HG03432 (cell line): ENCODE measurements around the gene PPAN.
A peak's percentile ranks its signal among the peaks of the same experiment; 100 is the strongest.

Experiments
- ATAC-seq: cut with Tn5 transposase; IDR thresholded peaks from one replicate; pipeline ENCODE4 v1.9.1; 2021; ENCODE audit warnings: mild to moderate bottlenecking, moderate library complexity; ENCODE audit not compliant: unreplicated experiment

The PPAN gene

GRCh38 chr19:10106100-10106936 lies at the start of gene PPAN:
Gene PPAN (plus strand): TSS chr19:10106362. CDS start chr19:10106395, 33 bp downstream.
- peak; percentile 54 for ATAC-seq

GRCh38 chr19:10061717-10062310 lies 44.3 kb upstream of the PPAN start:
- no peak for ATAC-seq

GRCh38 chr19:10068205-10068604 lies 38.0 kb upstream of the PPAN start:
- no peak for ATAC-seq

- ATAC-seq: no peak
Measured at GRCh38 chr19:10069046-10069445, 37.1 kb upstream of the PPAN start.

- ATAC-seq: no peak
Measured at GRCh38 chr19:10070730-10071446, 35.3 kb upstream of the PPAN start.

GRCh38 chr19:10074153-10074552 lies 32.0 kb upstream of the PPAN start:
- no peak for ATAC-seq

- ATAC-seq: no peak
Measured at GRCh38 chr19:10076535-10076934, 29.6 kb upstream of the PPAN start.

- ATAC-seq: no peak
Measured at GRCh38 chr19:10078329-10078728, 27.8 kb upstream of the PPAN start.

GRCh38 chr19:10079031-10079453 lies 27.1 kb upstream of the PPAN start:
- no peak for ATAC-seq

- no peak for ATAC-seq
Measured at GRCh38 chr19:10083911-10084310, 22.3 kb upstream of the PPAN start.

GRCh38 chr19:10084803-10085202 lies 21.4 kb upstream of the PPAN start:
- no peak for ATAC-seq

GRCh38 chr19:10085641-10086590 lies 20.2 kb upstream of the PPAN start, which contains the start of gene SHFL:
Gene SHFL (plus strand): TSS chr19:10086317. CDS start chr19:10086428, 111 bp downstream.
- ATAC-seq: peak; percentile 86

- no peak for ATAC-seq
Measured at GRCh38 chr19:10086591-10087192, 19.5 kb upstream of the PPAN start.

GRCh38 chr19:10087296-10088061 lies 18.7 kb upstream of the PPAN start:
- no peak for ATAC-seq

GRCh38 chr19:10088949-10089554 lies 17.1 kb upstream of the PPAN start:
- no peak for ATAC-seq

GRCh38 chr19:10089801-10090375 lies 16.3 kb upstream of the PPAN start:
- no peak for ATAC-seq

- no peak for ATAC-seq
Measured at GRCh38 chr19:10091370-10091687, 14.8 kb upstream of the PPAN start.

GRCh38 chr19:10091895-10092641 lies 14.1 kb upstream of the PPAN start:
- no peak for ATAC-seq
